Right lobe of liver (tissue), 4 donors: ENCODE measurements around the gene NPY5R.

Experiments used
- CTCF ChIP-seq, 4 donors: fragments of 200-600 bp in 3 of 4; fragments of 450-650 bp in 1 of 4; IDR thresholded peaks; one replicate each; pipeline versions ENCODE4 v1.5.1 to v1.8.0; 2016 to 2022; ENCODE audit warnings: antibody characterized with exemption in 4 of 4, mild to moderate bottlenecking in 2 of 4
- POLR2A ChIP-seq: fragments of 450-650 bp; IDR thresholded peaks from one replicate; pipeline ENCODE4 v1.6.1; 2017; ENCODE audit warnings: antibody characterized with exemption, mild to moderate bottlenecking
- donor health status: DM: no; HTN: no; CAD: no.
- donor health status: DM: no; HTN: no; CAD: no.
- donor health status: DM: no; HTN: yes; CAD: no.

- no peak for TF ChIP-seq CTCF (IDR thresholded peaks at IDR 0.05)
- TF ChIP-seq POLR2A: no peak
Observed at GRCh38 chr4:163330916-163331628, 12.6 kb upstream of the NPY5R start.
